K562 (cell line): ENCODE results near the gene TESK1. TPM values are rescaled to one million over a fixed set of nuclear protein-coding genes. Genes with fewer than 3 reads are reported as not detected.

Source experiments
- ATAC-seq: fragments of 200-7000 bp; cut with Tn5 transposase; 3 replicates; pipeline ENCODE4 v1.9.1; 2020; ENCODE audit warnings: moderate library complexity
- BruUV-seq: library from RNA; stranded (reverse); fragments of 400-500 nt; replicated peaks from 2 replicates; lab custom pipeline; 2021; lab: Mats Ljungman, UMichigan
- CTCF ChIA-PET: fragments of 300-600 bp; formaldehyde crosslinking; extraction: SDS; loops from one replicate; lab custom pipeline; 2021; ENCODE audit warnings: low intra/inter-chr PET ratio; lab: Yijun Ruan, JAX
- POLR2A ChIA-PET: fragments of 300-600, 350-650 bp; sonication (Branson Sonifier 250); formaldehyde crosslinking; extraction: SDS; loops from one replicate; lab custom pipeline; 2021; ENCODE audit warnings: antibody characterized with exemption, inconsistent platforms; lab: Yijun Ruan, JAX
- DNase-seq, 4 experiments: peaks; one replicate each; pipeline versions ENCODE4 v3.0.0 to v3.0.0-alpha.2; 2011 to 2018; ENCODE audit warnings: low spot score in 3 of 4, mixed read lengths in 3 of 4; ENCODE audit errors: extremely low read depth in 1 of 4
- FAIRE-seq: peaks from 2 replicates; lab custom pipeline; 2011; peaks lifted over from hg19 to GRCh38; lab: Jason Lieb, UNC
- H2AFZ ChIP-seq: 2 replicates; pipeline ENCODE4 v1.6.0; 2011; ENCODE audit warnings: low read depth, low read length, control low read depth, inconsistent platforms
- H3K27ac ChIP-seq: fragments of 200-600 bp; 3 replicates; pipeline ENCODE4 v1.8.0; 2011; ENCODE audit warnings: low read depth, mild to moderate bottlenecking, control low read depth, inconsistent platforms, low read length, moderate library complexity, mixed read lengths; ENCODE audit errors: extremely low read depth
- H3K27me3 ChIP-seq, 2 experiments: fragments of 300-600 bp in 1 of 2; 2 replicates in 1 of 2; 3 replicates in 1 of 2; pipeline versions ENCODE4 v1.6.0 to v1.8.0; 2011; ENCODE audit warnings: inconsistent platforms in 2 of 2, low read length in 2 of 2, mild to moderate bottlenecking in 1 of 2, mixed read lengths in 1 of 2, moderate library complexity in 1 of 2; ENCODE audit not compliant: control insufficient read depth in 2 of 2, insufficient read depth in 2 of 2
- H3K36me3 ChIP-seq: fragments of 300-600 bp; 3 replicates; pipeline ENCODE4 v1.8.0; 2011; ENCODE audit warnings: mild to moderate bottlenecking, low read length, inconsistent platforms; ENCODE audit not compliant: control insufficient read depth, insufficient read depth
- H3K4me1 ChIP-seq, 2 experiments: fragments of 200-600 bp in 1 of 2; replicated peaks in 1 of 2; 2 replicates in 1 of 2; 3 replicates in 1 of 2; pipeline versions ENCODE4 v1.5.1 to v1.8.0; 2011; ENCODE audit warnings: inconsistent platforms in 2 of 2, low read length in 2 of 2, mild to moderate bottlenecking in 1 of 2, mixed read lengths in 1 of 2, moderate library complexity in 1 of 2; ENCODE audit not compliant: control insufficient read depth in 2 of 2, insufficient read depth in 2 of 2
- H3K4me2 ChIP-seq: 2 replicates; pipeline ENCODE4 v1.6.1; 2011; ENCODE audit warnings: low read length, control low read depth, inconsistent platforms, mixed read lengths; ENCODE audit not compliant: insufficient read depth
- H3K4me3 ChIP-seq: fragments of 200-600 bp; sonication (generic), shearing (Covaris generic); 2 replicates; pipeline ENCODE4 v1.5.1; 2016; ENCODE audit warnings: control low read depth, inconsistent platforms
- H3K79me2 ChIP-seq: fragments of 200-600 bp; 3 replicates; pipeline ENCODE4 v1.8.0; 2011; ENCODE audit warnings: low read length, inconsistent platforms; ENCODE audit not compliant: control insufficient read depth, insufficient read depth
- H3K9ac ChIP-seq, 2 experiments: 2 replicates each; pipeline versions ENCODE4 v1.6.0 to v1.6.1; 2011; ENCODE audit warnings: low read depth in 2 of 2, low read length in 2 of 2, control low read depth in 1 of 2, inconsistent platforms in 1 of 2, mild to moderate bottlenecking in 1 of 2, mixed read lengths in 1 of 2; ENCODE audit not compliant: insufficient read depth in 1 of 2
- H3K9me1 ChIP-seq: one replicate; pipeline ENCODE4 v1.6.0; 2011; ENCODE audit warnings: inconsistent platforms, mild to moderate bottlenecking, low read length, moderate library complexity; ENCODE audit not compliant: control insufficient read depth, insufficient read depth
- H3K9me3 ChIP-seq: replicated peaks from 2 replicates; pipeline ENCODE4 v1.5.1; 2011; ENCODE audit warnings: low read depth, low read length, inconsistent platforms; ENCODE audit not compliant: control insufficient read depth, insufficient read depth
- H4K20me1 ChIP-seq: replicated peaks from 2 replicates; pipeline ENCODE4 v1.6.1; 2011; ENCODE audit warnings: low read length, inconsistent platforms, mixed read lengths; ENCODE audit not compliant: control insufficient read depth, insufficient read depth
- ARID3B ChIP-seq: fragments of 250-450 bp; sonication (Bioruptor Pico); IDR thresholded peaks from 2 replicates; pipeline ENCODE4 v1.4.0; 2020; ENCODE audit warnings: borderline replicate concordance
- ATF3 ChIP-seq, 2 experiments: fragments of 450-650 bp in 1 of 2; sonication (generic) in 1 of 2; formaldehyde crosslinking in 1 of 2; IDR thresholded peaks in 1 of 2; conservative IDR thresholded peaks in 1 of 2; 2 replicates each; pipeline versions ENCODE4 v1.6.1 to v1.8.1; 2016 to 2023; ENCODE audit warnings: mild to moderate bottlenecking in 2 of 2, moderate library complexity in 2 of 2, inconsistent platforms in 1 of 2, missing genetic modification reagents in 1 of 2
- CCNT2 ChIP-seq: IDR thresholded peaks from 2 replicates; pipeline ENCODE4 v1.6.1; 2011; ENCODE audit warnings: borderline replicate concordance, low read depth, mild to moderate bottlenecking, moderate library complexity, mixed read lengths, low read length; ENCODE audit not compliant: insufficient read length; ENCODE audit errors: extremely low read depth
- IRF2 ChIP-seq: sonication (generic); formaldehyde crosslinking; IDR thresholded peaks from 2 replicates; pipeline ENCODE4 v1.8.1; 2022; ENCODE audit warnings: mild to moderate bottlenecking, missing genetic modification reagents
- MAFK ChIP-seq: IDR thresholded peaks from 2 replicates; pipeline ENCODE4 v1.6.1; 2011; ENCODE audit warnings: low read length, improper control_type of control experiment
- MYNN ChIP-seq, 2 experiments: sonication (generic); formaldehyde crosslinking in 1 of 2; IDR thresholded peaks; 2 replicates each; pipeline versions ENCODE4 v1.5.0 to v1.6.1; 2016 to 2020; ENCODE audit warnings: antibody characterized with exemption in 1 of 2, missing genetic modification reagents in 1 of 2
- NONO ChIP-seq, 2 experiments: fragments of 200-400 bp in 1 of 2; fragments of 450-650 bp in 1 of 2; formaldehyde crosslinking in 1 of 2; IDR thresholded peaks; 2 replicates each; pipeline ENCODE4 v1.6.1; 2017; ENCODE audit warnings: low read depth in 2 of 2, mild to moderate bottlenecking in 2 of 2, moderate library complexity in 2 of 2, low read length in 1 of 2
- PTRF ChIP-seq: fragments of 450-650 bp; IDR thresholded peaks from 2 replicates; pipeline ENCODE4 v1.6.1; 2016; ENCODE audit warnings: mild to moderate bottlenecking, missing genetic modification characterization, missing compliant biosample characterization
- RAD21 ChIP-seq, 2 experiments: fragments of 250-450 bp in 1 of 2; fragments of 450-650 bp in 1 of 2; sonication (Bioruptor Pico) in 1 of 2; formaldehyde crosslinking in 1 of 2; IDR thresholded peaks in 1 of 2; conservative IDR thresholded peaks in 1 of 2; 2 replicates each; pipeline versions ENCODE4 v1.4.0 to v1.8.0; 2020 to 2022; ENCODE audit warnings: mild to moderate bottlenecking in 2 of 2, moderate library complexity in 1 of 2
- SMARCE1 ChIP-seq: fragments of 450-650 bp; IDR thresholded peaks from 2 replicates; pipeline ENCODE4 v1.7.1; 2016; ENCODE audit warnings: mild to moderate bottlenecking
- THRA ChIP-seq: fragments of 450-650 bp; IDR thresholded peaks from 2 replicates; pipeline ENCODE4 v1.6.1; 2017; ENCODE audit warnings: mild to moderate bottlenecking, moderate library complexity
- ZC3H11A ChIP-seq: IDR thresholded peaks from 2 replicates; pipeline ENCODE4 v1.6.1; 2012; ENCODE audit warnings: low read depth, low read length, improper control_type of control experiment
- ZNF77 ChIP-seq: fragments of 250-450 bp; sonication (Bioruptor Pico); IDR thresholded peaks from 2 replicates; pipeline ENCODE4 v1.5.0; 2020
- ZNF778 ChIP-seq: fragments of 450-650 bp; formaldehyde crosslinking; IDR thresholded peaks from 2 replicates; pipeline ENCODE4 v1.4.0; 2020; ENCODE audit warnings: mild to moderate bottlenecking, moderate library complexity
- WGBS: fragments of 100-300 bp; shearing (Covaris generic); methylation state at CpG from one replicate; pipeline ENCODE4 v1.1.6; 2016; ENCODE audit warnings: low coverage, mixed read lengths; ENCODE audit not compliant: insufficient coverage; ENCODE audit errors: missing lambda C conversion rate; 5-methylcytosine and 5-hydroxymethylcytosine counted together
- in situ Hi-C: fragments of 300-500 bp; cut with MboI; formaldehyde crosslinking; loops from 4 replicates; pipeline ENCODE4 v1.15.0; 2018; ENCODE audit warnings: inconsistent platforms, mixed read lengths
- intact Hi-C: fragments of 100-400 bp; cut with micrococcal nuclease; formaldehyde crosslinking; loops from 2 replicates; pipeline ENCODE4 v1.14.2; 2022
- polyA plus RNA-seq, 8 experiments: library from polyadenylated mRNA; depleted of rRNA in 4 of 8; stranded (reverse) in 5 of 8; unstranded in 3 of 8; fragments of >200 nt; fragmentation: Nextera tagmentation in 2 of 8; fragmentation: Illumina TruSeq in 1 of 8; extraction: Ambion mirVana in 2 of 8; extraction: Trizol in 1 of 8; gene quantifications; 2 replicates each; pipeline versions ENCODE4 v1.2.1 to v1.2.3, GENCODE V29; 2011 to 2014; ENCODE audit warnings: inconsistent platforms in 1 of 8, missing spikeins in 1 of 8
- total RNA-seq, 7 experiments: library from RNA; depleted of rRNA in 6 of 7; stranded (reverse); fragments of >200 nt in 6 of 7; fragmentation: Illumina TruSeq in 2 of 7; extraction: Trizol in 2 of 7; gene quantifications; 2 replicates each; pipeline versions ENCODE4 v1.2.1 to v1.2.3, GENCODE V29; 2011 to 2021; ENCODE audit warnings: low replicate concordance in 1 of 7
- TF ChIP-seq, protein P1 (sequence below): sonication (generic); formaldehyde crosslinking; IDR thresholded peaks from 2 replicates; pipeline ENCODE4 v1.5.0; 2020; ENCODE audit warnings: missing genetic modification reagents

TESK1 gene
- total and polyA plus RNA-seq, 9 of the 15 experiments (the other 6 are each of a cell fraction or from before 2014, with no cell fraction given) = 0.07 to 10.4 (median 4.1) TPM

GRCh38 chr9:35646153-35646532 is 41.1 kb downstream of the TESK1 start (continued):
- TF ChIP-seq MYNN (IDR thresholded peaks at IDR 0.05) (no peak), MYNN (CRISPR knock-in tag; IDR thresholded peaks at IDR 0.05) (no peak), ZNF778 (CRISPR knock-in tag) (no peak), CCNT2 (no peak), SMARCE1 (no peak), RAD21 (CRISPR knock-in tag; conservative IDR thresholded peaks at IDR 0.05 in 1 of 2, IDR thresholded peaks at IDR 0.05 in 1 of 2) (no peak), PTRF (tag) (no peak), MAFK (no peak), IRF2 (CRISPR knock-in tag) (no peak)

- FAIRE-seq (peak; percentile 86), ATAC-seq (peak; percentile 97), DNase-seq (peak; percentile 89 to 92 (median 89))
- intact Hi-C loops = loop anchor here (5.0 kb wide), 1 partner anchor 236 kb away; no protein-coding TSS in a partner anchor
- H3K4me1 ChIP-seq = peaks cover 31 to 32% of the 10 kb centered on the region in 2 experiments
- no TSS peak for BruUV-seq
- peak overlapping the region; percentile 84 for H3K4me2 ChIP-seq
- no peaks in the 10 kb centered on the region for H3K9me3 ChIP-seq
- no peaks in the 10 kb centered on the region for H3K36me3 ChIP-seq
- ChIA-PET CTCF (interaction anchor here (0.6 to 1.3 kb wide), 3 partner anchors 113 to 1830 kb away, joined by 3 to 5 read pairs (median 4); partner anchors contain the start of gene UBE2R2), POLR2A (interaction anchor here (0.6 to 2.7 kb wide), 4 partner anchors 10 to 84 kb away, joined by 3 to 14 read pairs (median 4); partner anchors contain the start of genes CCDC107 and RMRP)
- peak overlapping the region; percentile 96 for H2AFZ ChIP-seq
- no peaks in the 10 kb centered on the region for H3K9me1 ChIP-seq
- in situ Hi-C loops = loop anchor here (5.0 kb wide), 1 partner anchor 39 kb away; the partner anchor contains the start of gene TESK1
- peak overlapping the region; percentile 75 to 91 for H3K9ac ChIP-seq
- H3K27ac ChIP-seq = peak overlapping the region; percentile 64
- H4K20me1 ChIP-seq = no peaks in the 10 kb centered on the region
- WGBS = under 1% methylated on average over 26 of the region's 58 CpGs
- no peaks in the 10 kb centered on the region for H3K27me3 ChIP-seq
- H3K4me3 ChIP-seq = peak overlapping the region; percentile 49
- H3K79me2 ChIP-seq = no peaks in the 10 kb centered on the region
- TF ChIP-seq ATF3 (IDR thresholded peaks at IDR 0.05) = no peak
- no peak for TF ChIP-seq ATF3 (CRISPR knock-in tag; conservative IDR thresholded peaks at IDR 0.05)
- no peak for TF ChIP-seq ZNF77 (CRISPR knock-in tag)
- no peak for TF ChIP-seq NONO (IDR thresholded peaks at IDR 0.05; ENCODE audit: low read depth in 2 of 2, low read length in 1 of 2)
- TF ChIP-seq, protein P1, sequence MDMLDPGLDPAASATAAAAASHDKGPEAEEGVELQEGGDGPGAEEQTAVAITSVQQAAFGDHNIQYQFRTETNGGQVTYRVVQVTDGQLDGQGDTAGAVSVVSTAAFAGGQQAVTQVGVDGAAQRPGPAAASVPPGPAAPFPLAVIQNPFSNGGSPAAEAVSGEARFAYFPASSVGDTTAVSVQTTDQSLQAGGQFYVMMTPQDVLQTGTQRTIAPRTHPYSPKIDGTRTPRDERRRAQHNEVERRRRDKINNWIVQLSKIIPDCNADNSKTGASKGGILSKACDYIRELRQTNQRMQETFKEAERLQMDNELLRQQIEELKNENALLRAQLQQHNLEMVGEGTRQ = no peak
- TF ChIP-seq ZC3H11A = no peak
- TF ChIP-seq THRA = no peak
- no peak for TF ChIP-seq ARID3B (CRISPR knock-in tag)
These were observed 41.6 kb downstream of the TESK1 start for GRCh38 chr9:35646533-35647265.
